Gastroesophageal sphincter (tissue), 3 donors: ENCODE measurements around the gene OTOG.

Experiments used
- CTCF ChIP-seq, 4 experiments: fragments of 200-600 bp in 2 of 4; fragments of 450-650 bp in 2 of 4; sonication (generic) in 1 of 4; IDR thresholded peaks; one replicate each; pipeline ENCODE4 v1.5.1; 2017 to 2019; ENCODE audit warnings: antibody characterized with exemption in 4 of 4, mild to moderate bottlenecking in 2 of 4, moderate library complexity in 2 of 4
- POLR2A ChIP-seq, 2 donors: fragments of 450-650 bp; IDR thresholded peaks; one replicate each; pipeline ENCODE4 v1.6.1; 2017; ENCODE audit warnings: antibody characterized with exemption in 2 of 2, mild to moderate bottlenecking in 2 of 2, moderate library complexity in 1 of 2
- POLR2AphosphoS5 ChIP-seq: sonication (generic); formaldehyde crosslinking; IDR thresholded peaks from one replicate; pipeline ENCODE4 v1.6.1; 2017; ENCODE audit warnings: antibody characterized with exemption

- TF ChIP-seq CTCF (IDR thresholded peaks at IDR 0.05) (no peak), POLR2AphosphoS5 (no peak), POLR2A (IDR thresholded peaks at IDR 0.05) (no peak)
Observed at GRCh38 chr11:17543574-17544180, 3.4 kb upstream of the OTOG start.
